Transverse colon (tissue), 4 donors: ENCODE measurements around the gene SERGEF. TPM values are rescaled to one million over a fixed set of nuclear protein-coding genes. Genes with fewer than 3 reads are reported as not detected.

Experiments
- DNase-seq: peaks from one replicate; pipeline ENCODE4 v3.0.0-alpha.2; 2019
- H3K27ac ChIP-seq, 4 donors: fragments of 200-600 bp; sonication (generic); 2 replicates each; pipeline ENCODE4 v1.5.1; 2016 to 2018; ENCODE audit warnings: inconsistent platforms in 4 of 4
- H3K27me3 ChIP-seq: fragments of 200-600 bp; sonication (generic); 2 replicates; pipeline ENCODE4 v1.5.1; 2017; ENCODE audit warnings: inconsistent platforms
- H3K36me3 ChIP-seq, 4 donors: fragments of 200-600 bp; sonication (generic); 2 replicates each; pipeline ENCODE4 v1.5.1; 2017 to 2019; ENCODE audit warnings: inconsistent platforms in 4 of 4
- H3K4me1 ChIP-seq, 4 donors: fragments of 200-600 bp; sonication (generic); 2 replicates each; pipeline ENCODE4 v1.5.1; 2017 to 2020; ENCODE audit warnings: inconsistent platforms in 4 of 4
- H3K4me3 ChIP-seq, 4 donors: fragments of 200-600 bp; sonication (generic); 1 replicate in 1 of 4; 2 replicates in 3 of 4; pipeline versions ENCODE4 v1.5.1 to v1.6.1; 2017 to 2019; ENCODE audit warnings: inconsistent platforms in 4 of 4
- H3K9me3 ChIP-seq, 2 donors: fragments of 200-600 bp; sonication (generic); 2 replicates each; pipeline ENCODE4 v1.5.1; 2017 to 2019; ENCODE audit warnings: inconsistent platforms in 2 of 2
- EP300 ChIP-seq: sonication (generic); formaldehyde crosslinking; IDR thresholded peaks from one replicate; pipeline ENCODE4 v1.6.1; 2017; ENCODE audit warnings: antibody characterized with exemption, low read depth
- POLR2A ChIP-seq: fragments of 450-650 bp; IDR thresholded peaks from one replicate; pipeline ENCODE4 v1.6.1; 2016; ENCODE audit warnings: antibody characterized with exemption, mild to moderate bottlenecking, moderate library complexity
- POLR2AphosphoS5 ChIP-seq, 3 donors: sonication (generic); formaldehyde crosslinking; IDR thresholded peaks; one replicate each; pipeline ENCODE4 v1.6.1; 2016; ENCODE audit warnings: antibody characterized with exemption in 3 of 3
- WGBS, 2 donors: methylation state at CpG; one replicate each; pipeline ENCODE4 v1.1.5; 2018; ENCODE audit warnings: low coverage in 1 of 2; 5-methylcytosine and 5-hydroxymethylcytosine counted together
- in situ Hi-C, 4 donors: fragments of 200-750 bp; cut with MboI; loops; one replicate each; pipeline versions ENCODE4 v1.15.0 to v1.15.1; 2017; ENCODE audit warnings: low sequenced_read_pairs in 3 of 4, low pct_ligation_motif_present in 1 of 4, low pct_unique_long_range_greater_than_20kb in 1 of 4
- intact Hi-C: fragments of 100-400 bp; cut with DNase I; formaldehyde crosslinking; loops from one replicate; pipeline ENCODE4 v1.15.1; 2023; ENCODE audit warnings: low total_unique reads
- total RNA-seq, 4 donors: library from RNA; depleted of rRNA; stranded (reverse); fragments of >200 nt; gene quantifications; one replicate each; pipeline ENCODE4 v1.1.0, GENCODE V29; 2016
- TF ChIP-seq, protein P1 (sequence below), 5 experiments: fragments of 200-600 bp in 3 of 5; fragments of 450-650 bp in 2 of 5; sonication (generic) in 3 of 5; IDR thresholded peaks; 1 replicate in 2 of 5; 2 replicates in 3 of 5; pipeline ENCODE4 v1.5.1; 2016 to 2017; ENCODE audit warnings: antibody characterized with exemption in 5 of 5, inconsistent platforms in 3 of 5, mild to moderate bottlenecking in 2 of 5, moderate library complexity in 1 of 5

SERGEF gene
- total RNA-seq, 4 donors from 2014 or later: 11.6 to 28.9 (median 19.1) TPM

- intact Hi-C loops (no loop called here), in situ Hi-C loops (no loop called here)
- TF ChIP-seq POLR2A: no peak
- TF ChIP-seq, protein P1, sequence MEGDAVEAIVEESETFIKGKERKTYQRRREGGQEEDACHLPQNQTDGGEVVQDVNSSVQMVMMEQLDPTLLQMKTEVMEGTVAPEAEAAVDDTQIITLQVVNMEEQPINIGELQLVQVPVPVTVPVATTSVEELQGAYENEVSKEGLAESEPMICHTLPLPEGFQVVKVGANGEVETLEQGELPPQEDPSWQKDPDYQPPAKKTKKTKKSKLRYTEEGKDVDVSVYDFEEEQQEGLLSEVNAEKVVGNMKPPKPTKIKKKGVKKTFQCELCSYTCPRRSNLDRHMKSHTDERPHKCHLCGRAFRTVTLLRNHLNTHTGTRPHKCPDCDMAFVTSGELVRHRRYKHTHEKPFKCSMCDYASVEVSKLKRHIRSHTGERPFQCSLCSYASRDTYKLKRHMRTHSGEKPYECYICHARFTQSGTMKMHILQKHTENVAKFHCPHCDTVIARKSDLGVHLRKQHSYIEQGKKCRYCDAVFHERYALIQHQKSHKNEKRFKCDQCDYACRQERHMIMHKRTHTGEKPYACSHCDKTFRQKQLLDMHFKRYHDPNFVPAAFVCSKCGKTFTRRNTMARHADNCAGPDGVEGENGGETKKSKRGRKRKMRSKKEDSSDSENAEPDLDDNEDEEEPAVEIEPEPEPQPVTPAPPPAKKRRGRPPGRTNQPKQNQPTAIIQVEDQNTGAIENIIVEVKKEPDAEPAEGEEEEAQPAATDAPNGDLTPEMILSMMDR (IDR thresholded peaks at IDR 0.05): no peak
- TF ChIP-seq POLR2AphosphoS5 (IDR thresholded peaks at IDR 0.05): no peak
- no peaks in the 10 kb centered on the region for H3K9me3 ChIP-seq
- WGBS, 2 donors: 89 to 100% methylated on average over 1 to 3 of the region's 3 CpGs
- no peak for DNase-seq
- H3K36me3 ChIP-seq: no peaks in the 10 kb centered on the region
- H3K27me3 ChIP-seq: no peaks in the 10 kb centered on the region
- H3K4me3 ChIP-seq: no peak overlapping the region
- no peak overlapping the region for H3K27ac ChIP-seq
- H3K4me1 ChIP-seq: no peaks in the 10 kb centered on the region
Measured at GRCh38 chr11:17798716-17799115, 214.1 kb downstream of the SERGEF start.

- Histone ChIP-seq H3K36me3 (no peaks in the 10 kb centered on the region), H3K27ac (no peak overlapping the region), H3K27me3 (no peaks in the 10 kb centered on the region), H3K4me3 (no peak overlapping the region), H3K4me1 (no peaks in the 10 kb centered on the region), H3K9me3 (no peaks in the 10 kb centered on the region)
- in situ Hi-C loops: no loop called here
- no peak for DNase-seq
- intact Hi-C loops: no loop called here
- TF ChIP-seq POLR2AphosphoS5 (IDR thresholded peaks at IDR 0.05) (no peak), EP300 (no peak), POLR2A (no peak)
- TF ChIP-seq, protein P1 (IDR thresholded peaks at IDR 0.05): no peak
- 82% methylated on average over 6 of the region's 6 CpGs; no CpG with 5 or more reads in 1 of the 2 donors for WGBS, 2 donors
Measured at GRCh38 chr11:17798253-17798652, 214.6 kb downstream of the SERGEF start.

DNA sequence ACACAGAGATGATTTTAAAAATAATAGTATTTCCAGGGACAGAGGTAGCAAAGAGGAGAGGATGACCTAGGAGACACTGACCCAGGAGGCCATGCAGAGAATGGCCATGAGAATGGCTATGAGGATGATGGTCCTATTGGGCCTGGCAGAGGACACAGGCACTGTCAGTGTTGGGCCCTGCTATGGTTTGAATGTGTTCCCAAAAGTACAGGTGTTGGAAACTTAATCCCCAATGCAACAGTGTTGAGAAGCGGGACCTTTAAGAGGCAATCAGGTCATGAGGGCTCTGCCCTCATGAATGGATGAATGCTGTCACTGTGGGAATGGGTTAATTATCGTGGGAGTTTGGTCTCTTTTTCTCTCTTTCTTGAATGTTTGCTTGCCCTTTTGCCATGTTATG, 216.7 kb downstream of the SERGEF start:
- H3K36me3 ChIP-seq: no peaks in the 10 kb centered on the region
- intact Hi-C loops: no loop called here
- no peak for DNase-seq
- H3K27me3 ChIP-seq: no peaks in the 10 kb centered on the region
- no peaks in the 10 kb centered on the region for H3K4me1 ChIP-seq
- H3K27ac ChIP-seq: no peak overlapping the region
- in situ Hi-C loops: no loop called here
- 93% methylated on average over 2 of the region's 2 CpGs for WGBS, 2 donors
- H3K9me3 ChIP-seq: no peaks in the 10 kb centered on the region
- TF ChIP-seq, protein P1 (IDR thresholded peaks at IDR 0.05): no peak
- TF ChIP-seq POLR2AphosphoS5 (IDR thresholded peaks at IDR 0.05) (no peak), POLR2A (no peak), EP300 (no peak)
- no peak overlapping the region for H3K4me3 ChIP-seq

DNA sequence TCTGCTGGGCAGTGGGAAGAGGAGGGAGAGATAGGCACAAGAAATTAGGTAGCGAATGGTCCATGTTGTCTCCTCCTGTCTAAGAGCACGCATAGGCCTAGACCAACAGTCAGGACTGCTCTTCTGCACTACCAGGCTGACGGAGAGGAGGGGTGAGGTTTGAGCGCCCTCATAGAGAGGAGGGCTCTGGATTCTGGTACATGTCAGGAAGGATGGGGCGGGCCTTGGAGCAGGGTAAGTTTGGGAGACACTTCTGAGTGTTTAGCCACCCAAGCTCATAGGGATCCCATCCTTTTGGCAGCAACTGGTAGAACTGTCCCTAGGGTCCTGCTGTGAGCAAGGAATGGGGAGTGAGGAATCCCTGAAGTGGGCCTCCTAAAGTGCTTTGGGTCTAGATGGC, 217.9 kb downstream of the SERGEF start:
- no peak for DNase-seq
- Histone ChIP-seq H3K4me1 (no peaks in the 10 kb centered on the region), H3K27ac (no peak overlapping the region), H3K27me3 (no peaks in the 10 kb centered on the region), H3K36me3 (no peaks in the 10 kb centered on the region), H3K4me3 (no peak overlapping the region), H3K9me3 (no peaks in the 10 kb centered on the region)
- 90 to 91% methylated on average over 2 to 5 of the region's 5 CpGs for WGBS, 2 donors
- TF ChIP-seq EP300: no peak
- TF ChIP-seq, protein P1 (IDR thresholded peaks at IDR 0.05): no peak
- no peak for TF ChIP-seq POLR2AphosphoS5 (IDR thresholded peaks at IDR 0.05)
- TF ChIP-seq POLR2A: no peak
- intact Hi-C loops (no loop called here), in situ Hi-C loops (no loop called here)
